HepG2 (cell line): ENCODE data around the gene MGAT2. TPM values are rescaled to one million over a fixed set of nuclear protein-coding genes. Genes with fewer than 3 reads are reported as not detected.

Source experiments
- ATF7-NPFF ChIP-seq: sonication (generic); formaldehyde crosslinking; IDR thresholded peaks from 2 replicates; pipeline ENCODE4 v1.8.1; 2023; ENCODE audit warnings: mild to moderate bottlenecking, low read depth, missing genetic modification reagents, moderate library complexity
- BCLAF1 ChIP-seq: fragments of 450-650 bp; IDR thresholded peaks from 2 replicates; pipeline ENCODE4 v1.6.1; 2017; ENCODE audit warnings: mild to moderate bottlenecking
- DRAP1 ChIP-seq: IDR thresholded peaks from 2 replicates; pipeline ENCODE4 v1.6.1; 2016; ENCODE audit warnings: missing genetic modification reagents, missing compliant biosample characterization
- HMGXB4 ChIP-seq, 2 experiments: sonication (generic) in 1 of 2; formaldehyde crosslinking in 1 of 2; IDR thresholded peaks; 2 replicates each; pipeline versions ENCODE4 v1.4.0 to v1.6.1; 2018 to 2020; ENCODE audit warnings: missing genetic modification reagents in 2 of 2, borderline replicate concordance in 1 of 2, low read depth in 1 of 2, mild to moderate bottlenecking in 1 of 2, missing biosample characterization in 1 of 2
- MAZ ChIP-seq, 2 experiments: sonication (generic) in 1 of 2; formaldehyde crosslinking in 1 of 2; IDR thresholded peaks; 2 replicates each; pipeline versions ENCODE4 v1.5.0 to v1.6.1; 2012 to 2020; ENCODE audit warnings: low read depth in 2 of 2, mild to moderate bottlenecking in 2 of 2, borderline replicate concordance in 1 of 2, improper control_type of control experiment in 1 of 2, low read length in 1 of 2, missing genetic modification reagents in 1 of 2, moderate library complexity in 1 of 2
- NFATC3 ChIP-seq: sonication (generic); formaldehyde crosslinking; IDR thresholded peaks from 2 replicates; pipeline ENCODE4 v1.5.1; 2020; ENCODE audit warnings: mild to moderate bottlenecking, missing genetic modification reagents
- SATB2 ChIP-seq: sonication (generic); formaldehyde crosslinking; IDR thresholded peaks from 2 replicates; pipeline ENCODE4 v1.5.0; 2020; ENCODE audit warnings: missing genetic modification reagents
- ZBED4 ChIP-seq: sonication (generic); formaldehyde crosslinking; IDR thresholded peaks from 2 replicates; pipeline ENCODE4 v1.4.0; 2020; ENCODE audit warnings: missing genetic modification reagents, borderline replicate concordance
- ZBTB10 ChIP-seq: sonication (generic); formaldehyde crosslinking; IDR thresholded peaks from 2 replicates; pipeline ENCODE4 v1.4.0; 2020; ENCODE audit warnings: missing genetic modification reagents, borderline replicate concordance
- ZNF354B ChIP-seq: sonication (generic); formaldehyde crosslinking; IDR thresholded peaks from 2 replicates; pipeline ENCODE4 v1.8.0; 2022; ENCODE audit warnings: mild to moderate bottlenecking, missing genetic modification reagents
- ZNF431 ChIP-seq: sonication (generic); formaldehyde crosslinking; IDR thresholded peaks from 2 replicates; pipeline ENCODE4 v1.9.0; 2022; ENCODE audit warnings: missing genetic modification reagents, low read depth, mild to moderate bottlenecking, borderline replicate concordance
- ZNF441 ChIP-seq: sonication (generic); formaldehyde crosslinking; IDR thresholded peaks from 2 replicates; pipeline ENCODE4 v1.7.0; 2021; ENCODE audit warnings: missing genetic modification reagents, borderline replicate concordance
- ZNF501 ChIP-seq: sonication (generic); formaldehyde crosslinking; IDR thresholded peaks from 2 replicates; pipeline ENCODE4 v1.5.1; 2020; ENCODE audit warnings: mild to moderate bottlenecking, moderate library complexity, missing genetic modification reagents
- polyA plus RNA-seq, 8 experiments: library from polyadenylated mRNA; depleted of rRNA in 3 of 8; stranded (reverse) in 7 of 8; unstranded in 1 of 8; fragments of >200 nt; fragmentation: Illumina TruSeq in 4 of 8; extraction: Trizol in 4 of 8; gene quantifications; 2 replicates each; pipeline versions ENCODE4 v1.2.1 to v1.2.3, GENCODE V29; 2011 to 2016; ENCODE audit warnings: low read depth in 4 of 8, missing spikeins in 1 of 8, mixed read lengths in 1 of 8; ENCODE audit not compliant: insufficient read depth in 1 of 8
- total RNA-seq, 5 experiments: library from RNA; depleted of rRNA; stranded (reverse); fragments of >200 nt; fragmentation: Illumina TruSeq; extraction: Trizol; gene quantifications; 2 replicates each; pipeline ENCODE4 v1.2.3, GENCODE V29; 2016; ENCODE audit warnings: low read depth in 1 of 5

Gene MGAT2
- total and polyA plus RNA-seq, 2 of the 13 experiments (the other 11 are each of a cell fraction or from before 2014, with no cell fraction given): 12.9 to 51.9 TPM

- TF ChIP-seq ZBTB10 (CRISPR knock-in tag): 0 out of 2 replicates have a peak, but pooled peaks have one; percentile 4
- TF ChIP-seq ZNF354B (CRISPR knock-in tag): no peak
- TF ChIP-seq BCLAF1: no peak
- TF ChIP-seq ZNF501 (CRISPR knock-in tag): peak; percentile 52
- TF ChIP-seq MAZ (IDR thresholded peaks at IDR 0.05; ENCODE audit: borderline replicate concordance, low read depth, low read length): peak; percentile 40; the same call in 1 of the 2 replicates
- peak; percentile 83; the same call in 1 of the 2 replicates for TF ChIP-seq MAZ (CRISPR knock-in tag; IDR thresholded peaks at IDR 0.05; ENCODE audit: low read depth)
- TF ChIP-seq ZNF441: peak; percentile 77; the same call in 1 of the 2 replicates
- peak; percentile 87 for TF ChIP-seq DRAP1 (CRISPR knock-in tag)
- 0 out of 2 replicates have a peak, but pooled peaks have one; percentile 43 for TF ChIP-seq ZNF431
- TF ChIP-seq HMGXB4 (CRISPR knock-in tag; IDR thresholded peaks at IDR 0.05; ENCODE audit: borderline replicate concordance in 1 of 2, low read depth in 1 of 2): peak; percentile 42 to 80
- TF ChIP-seq ZBED4 (CRISPR knock-in tag): peak; percentile 69; the same call in 1 of the 2 replicates
- TF ChIP-seq NFATC3 (CRISPR knock-in tag): no peak
- TF ChIP-seq SATB2 (CRISPR knock-in tag): 0 out of 2 replicates have a peak, but pooled peaks have one; percentile 55
- peak; percentile 68; the same call in 1 of the 2 replicates for TF ChIP-seq ATF7-NPFF (CRISPR knock-in tag)
Measured at GRCh38 chr14:49620182-49621113, at the start of gene MGAT2, which contains the start of gene RPL36AL (continued).
